ENCODE data around the gene NRL. TPM values are rescaled to one million over a fixed set of nuclear protein-coding genes. Genes with fewer than 3 reads are reported as not detected.

Gene NRL
- total RNA-seq, 1 experiment from 2014 or later = 2.5 TPM

- Histone ChIP-seq H2BK15ac (ENCODE audit: low read depth, low read length) (no peak overlapping the region), H2BK20ac (ENCODE audit: low read depth, low read length, poor library complexity, severe bottlenecking) (no peak overlapping the region), H2AK5ac (ENCODE audit: insufficient read length, low read length) (no peak overlapping the region), H3K4me1 (ENCODE audit: insufficient read depth, low read length) (peaks cover 5% of the 10 kb centered on the region; the same call in 1 of the 2 replicates), H3K18ac (ENCODE audit: insufficient read length, low read depth, low read length) (no peak overlapping the region), H3K14ac (ENCODE audit: insufficient read depth, low read length) (no peak overlapping the region), H3K79me2 (ENCODE audit: insufficient read depth, low read length) (no peaks in the 10 kb centered on the region), H2BK120ac (ENCODE audit: low read depth, low read length, poor library complexity, severe bottlenecking) (no peak overlapping the region), H4K8ac (replicated peaks; ENCODE audit: insufficient read length, low read depth, low read length) (no peak overlapping the region), H4K20me1 (ENCODE audit: control insufficient read depth, insufficient read depth, insufficient read length) (no peaks in the 10 kb centered on the region), H3K27me3 (ENCODE audit: insufficient read depth, low read length) (no peaks in the 10 kb centered on the region; the same call in 1 of the 2 replicates), H2AFZ (ENCODE audit: low read length) (no peak overlapping the region), H2BK5ac (ENCODE audit: insufficient read length, low read length) (no peak overlapping the region), H3K4ac (ENCODE audit: low read depth, low read length) (no peak overlapping the region), H3T11ph (ENCODE audit: low read length) (no peak overlapping the region), H3K23me2 (ENCODE audit: insufficient read length, low read depth, low read length, poor library complexity, severe bottlenecking) (peaks cover 4% of the 10 kb centered on the region), H2BK12ac (ENCODE audit: insufficient read length, low read depth, low read length) (no peak overlapping the region), H3K27ac (ENCODE audit: insufficient read length, low read depth, low read length) (no peak overlapping the region), H4K5ac (ENCODE audit: insufficient read length, low read depth, low read length) (no peak overlapping the region), H3K9ac (ENCODE audit: extremely low read depth, insufficient read length, low read length) (no peak overlapping the region), H3K56ac (ENCODE audit: insufficient read length, low read depth, low read length) (no peak overlapping the region), H3K23ac (ENCODE audit: insufficient read length, low read depth, low read length) (no peak overlapping the region), H3K4me2 (ENCODE audit: insufficient read depth, insufficient read length, low read length) (no peak overlapping the region), H4K91ac (ENCODE audit: insufficient read length, low read depth, low read length) (no peak overlapping the region), H3K79me1 (ENCODE audit: insufficient read depth, low read depth, low read length, poor library complexity, severe bottlenecking) (no peaks in the 10 kb centered on the region), H3K9me3 (ENCODE audit: control insufficient read depth, low read depth, low read length) (no peaks in the 10 kb centered on the region)
- Mint-ChIP-seq H3K9me3 (no peaks in the 10 kb centered on the region), H3K4me3 (peak overlapping the region; percentile 69 to 81), H3K27me3 (ENCODE audit: low read depth) (peaks cover 32% of the 10 kb centered on the region), H3K27ac (no peak overlapping the region; a peak in 1 of 7 replicates), H3K4me1 (peaks cover 37 to 47% of the 10 kb centered on the region in 2 experiments), H3K36me3 (ENCODE audit: insufficient read depth in 1 of 3, low read depth in 3 of 3) (no peaks in the 10 kb centered on the region; a peak in 1 of 7 replicates)
- DNase-seq = no peak
- no peak for TF ChIP-seq CTCF (conservative IDR thresholded peaks at IDR 0.05)
- WGBS (ENCODE audit: extremely low coverage, insufficient read length, low lambda C conversion rate) = no CpG with 5 or more reads among the region's 6 CpGs
Observed at GRCh38 chr14:24080142-24080530, 34.6 kb downstream of the NRL start.

All from H9 (cell line).